HCT116 (cell line): ENCODE measurements around the gene MCC. TPM values are rescaled to one million over a fixed set of nuclear protein-coding genes. Genes with fewer than 3 reads are reported as not detected.

Source experiments
- ATAC-seq: fragments of 200-7000 bp; cut with Tn5 transposase; 2 replicates; pipeline ENCODE4 v1.9.1; 2020; ENCODE audit warnings: mild to moderate bottlenecking, moderate library complexity
- BruUV-seq: library from RNA; stranded (reverse); fragments of 400-500 nt; replicated peaks from 2 replicates; lab custom pipeline; 2021; lab: Mats Ljungman, UMichigan
- CTCF ChIA-PET: fragments of 300-600 bp; sonication (Branson Sonifier 250); formaldehyde crosslinking; loops from one replicate; lab custom pipeline; 2021; ENCODE audit warnings: antibody characterized with exemption; lab: Charles Lee
- POLR2A ChIA-PET: fragments of 300-600, 350-600 bp; sonication (Branson Sonifier 250); formaldehyde crosslinking; loops from one replicate; lab custom pipeline; 2021; ENCODE audit warnings: antibody characterized with exemption; lab: Charles Lee
- RAD21 ChIA-PET, 2 experiments: fragments of 300-600 bp; sonication (Branson Sonifier 250); formaldehyde crosslinking; loops; one replicate each; lab custom pipeline; 2023; ENCODE audit warnings: low total read pairs in 2 of 2; ENCODE audit not compliant: uncharacterized antibody in 2 of 2, unreplicated experiment in 2 of 2, low non-redundant PET in 1 of 2; lab: Charles Lee
- DNase-seq: peaks from one replicate; pipeline ENCODE4 v3.0.0-alpha.2; 2010; ENCODE audit warnings: low read depth, low spot score
- H2AFZ ChIP-seq: fragments of 200-600 bp; shearing (Covaris generic), sonication (generic); 2 replicates; pipeline ENCODE4 v1.6.1; 2017; ENCODE audit warnings: low read depth, mixed run types, mixed read lengths, antibody characterized with exemption, low read length; ENCODE audit not compliant: poor library complexity, severe bottlenecking
- H3K27ac ChIP-seq: 2 replicates; pipeline ENCODE4 v1.5.1; 2012; ENCODE audit warnings: low read depth, low read length
- H3K27me3 ChIP-seq: fragments of 200-600 bp; sonication (generic); 2 replicates; pipeline ENCODE4 v1.6.1; 2016; ENCODE audit warnings: mixed run types, low read length, mixed read lengths; ENCODE audit not compliant: insufficient read depth
- H3K36me3 ChIP-seq, 2 experiments: fragments of 200-500 bp in 1 of 2; fragments of 200-600 bp in 1 of 2; sonication (Bioruptor generic) in 1 of 2; sonication (generic) in 1 of 2; 2 replicates each; pipeline versions ENCODE4 v1.5.1 to v1.6.1; 2014 to 2016; ENCODE audit warnings: low read length in 2 of 2, inconsistent platforms in 1 of 2, mixed read lengths in 1 of 2, mixed run types in 1 of 2; ENCODE audit not compliant: insufficient read depth in 2 of 2, control insufficient read depth in 1 of 2
- H3K4me1 ChIP-seq, 2 experiments: fragments of 200-600 bp in 1 of 2; sonication (generic) in 1 of 2; 2 replicates each; pipeline versions ENCODE4 v1.5.1 to v1.6.1; 2012 to 2017; ENCODE audit warnings: low read length in 2 of 2, inconsistent platforms in 1 of 2, mild to moderate bottlenecking in 1 of 2, mixed read lengths in 1 of 2, mixed run types in 1 of 2, moderate library complexity in 1 of 2; ENCODE audit not compliant: insufficient read depth in 2 of 2, control insufficient read depth in 1 of 2
- H3K4me2 ChIP-seq: fragments of 200-600 bp; sonication (generic); 2 replicates; pipeline ENCODE4 v1.6.1; 2017; ENCODE audit warnings: mixed run types, low read length, mixed read lengths
- H3K4me3 ChIP-seq, 2 experiments: fragments of 200-600 bp in 1 of 2; sonication (generic) in 1 of 2; replicated peaks in 1 of 2; 2 replicates each; pipeline ENCODE4 v1.5.1; 2011 to 2016; ENCODE audit warnings: low read length in 2 of 2, control low read depth in 1 of 2, low read depth in 1 of 2, mild to moderate bottlenecking in 1 of 2, mixed read lengths in 1 of 2, mixed run types in 1 of 2
- H3K79me2 ChIP-seq: fragments of 200-600 bp; sonication (generic); 2 replicates; pipeline ENCODE4 v1.6.1; 2017; ENCODE audit warnings: mild to moderate bottlenecking, mixed run types, low read length, moderate library complexity, mixed read lengths; ENCODE audit not compliant: insufficient read depth
- H3K9ac ChIP-seq: fragments of 200-600 bp; sonication (generic); 2 replicates; pipeline ENCODE4 v1.6.1; 2016; ENCODE audit warnings: low read length, mixed read lengths
- H3K9me2 ChIP-seq: fragments of 200-600 bp; sonication (generic), shearing (Covaris generic); 2 replicates; pipeline ENCODE4 v1.6.1; 2017; ENCODE audit warnings: mixed run types, mild to moderate bottlenecking, moderate library complexity; ENCODE audit not compliant: insufficient read depth
- H3K9me3 ChIP-seq, 2 experiments: fragments of 200-500 bp in 1 of 2; fragments of 200-600 bp in 1 of 2; sonication (Bioruptor generic) in 1 of 2; sonication (generic) in 1 of 2; 2 replicates each; pipeline ENCODE4 v1.6.1; 2014 to 2017; ENCODE audit warnings: low read length in 2 of 2, mixed read lengths in 2 of 2, inconsistent platforms in 1 of 2, low read depth in 1 of 2, mild to moderate bottlenecking in 1 of 2, mixed run types in 1 of 2, moderate library complexity in 1 of 2; ENCODE audit not compliant: control insufficient read depth in 1 of 2, insufficient read depth in 1 of 2
- H4K20me1 ChIP-seq: fragments of 200-600 bp; sonication (generic), shearing (Covaris generic); 2 replicates; pipeline ENCODE4 v1.6.1; 2017; ENCODE audit warnings: mixed run types, mild to moderate bottlenecking, moderate library complexity; ENCODE audit not compliant: insufficient read depth
- ATF3 ChIP-seq: IDR thresholded peaks from 2 replicates; pipeline ENCODE4 v1.6.1; 2012
- CEBPB ChIP-seq: IDR thresholded peaks from 2 replicates; pipeline ENCODE4 v1.6.1; 2012; ENCODE audit warnings: low read depth
- EGR1 ChIP-seq: IDR thresholded peaks from 2 replicates; pipeline ENCODE4 v1.6.1; 2012; ENCODE audit warnings: low read depth
- ELF1 ChIP-seq: IDR thresholded peaks from 2 replicates; pipeline ENCODE4 v1.6.1; 2012; ENCODE audit warnings: low read depth, borderline replicate concordance
- EZH2phosphoT487 ChIP-seq: fragments of 200-600 bp; IDR thresholded peaks from 2 replicates; pipeline ENCODE4 v1.6.1; 2018; ENCODE audit warnings: antibody characterized with exemption, borderline replicate concordance
- FOSL1 ChIP-seq: IDR thresholded peaks from 2 replicates; pipeline ENCODE4 v1.6.1; 2012; ENCODE audit warnings: low read depth
- JUND ChIP-seq: IDR thresholded peaks from 2 replicates; pipeline ENCODE4 v1.6.1; 2012
- MAX ChIP-seq: IDR thresholded peaks from 2 replicates; pipeline ENCODE4 v1.6.1; 2012
- POLR2A ChIP-seq: IDR thresholded peaks from 2 replicates; pipeline ENCODE4 v1.7.0; 2011; ENCODE audit warnings: borderline replicate concordance; ENCODE audit not compliant: insufficient read depth, insufficient read length; ENCODE audit errors: extremely low read depth
- RAD21 ChIP-seq: IDR thresholded peaks from 2 replicates; pipeline ENCODE4 v1.6.1; 2012; ENCODE audit warnings: low read depth, mild to moderate bottlenecking
- SIN3A ChIP-seq: IDR thresholded peaks from 2 replicates; pipeline ENCODE4 v1.6.1; 2012; ENCODE audit warnings: low read depth
- SRF ChIP-seq: IDR thresholded peaks from 2 replicates; pipeline ENCODE4 v1.6.1; 2012; ENCODE audit warnings: low read depth
- TCF7L2 ChIP-seq: IDR thresholded peaks from 2 replicates; pipeline ENCODE4 v1.7.0; 2011; ENCODE audit warnings: borderline replicate concordance, inconsistent platforms; ENCODE audit not compliant: insufficient read depth, insufficient read length; ENCODE audit errors: extremely low read depth
- YY1 ChIP-seq: IDR thresholded peaks from 2 replicates; pipeline ENCODE4 v1.6.1; 2011; ENCODE audit warnings: low read length, low read depth, moderate library complexity, mild to moderate bottlenecking; ENCODE audit not compliant: insufficient replicate concordance; ENCODE audit errors: extremely low read depth
- ZBTB33 ChIP-seq: IDR thresholded peaks from 2 replicates; pipeline ENCODE4 v1.6.1; 2011; ENCODE audit warnings: mild to moderate bottlenecking, low read length, moderate library complexity; ENCODE audit not compliant: insufficient replicate concordance; ENCODE audit errors: extremely low read depth
- ZFX ChIP-seq: fragments of 450-650 bp; IDR thresholded peaks from 2 replicates; pipeline ENCODE4 v1.6.1; 2017
- ZNF274 ChIP-seq: fragments of 200-500 bp; sonication (Bioruptor generic); IDR thresholded peaks from 2 replicates; pipeline ENCODE4 v1.6.1; 2014; ENCODE audit warnings: mild to moderate bottlenecking, low read depth, low read length, inconsistent platforms
- intact Hi-C: fragments of 100-400 bp; cut with micrococcal nuclease; formaldehyde crosslinking; loops from 2 replicates; pipeline ENCODE4 v1.10.0; 2022
- total RNA-seq: library from RNA; stranded (reverse); gene quantifications from one replicate; pipeline ENCODE4 v1.2.1, GENCODE V29; 2021; ENCODE audit not compliant: unreplicated experiment

Gene MCC
- total RNA-seq, 1 experiment from 2014 or later, result 20.1 TPM

GRCh38 chr5:113172231-113172826, 315.9 kb downstream of the MCC start:
- POLR2A ChIA-PET, result no interaction called here
- no peak for ATAC-seq
- no peak for TF ChIP-seq FOSL1
- no peak for TF ChIP-seq JUND
- no peak for TF ChIP-seq ZFX
- no peak for TF ChIP-seq RAD21
- no peak for TF ChIP-seq EZH2phosphoT487
- no peak for TF ChIP-seq ELF1
- no peak for TF ChIP-seq EGR1
- no peak for TF ChIP-seq ZBTB33
- TF ChIP-seq TCF7L2, result no peak
- no peak for TF ChIP-seq ATF3
- no peak for TF ChIP-seq YY1
- TF ChIP-seq POLR2A, result no peak
- no peak for TF ChIP-seq SRF
- no peak for TF ChIP-seq CEBPB
- no peak for TF ChIP-seq ZNF274
- TF ChIP-seq SIN3A, result no peak
- no peak for TF ChIP-seq MAX
- Histone ChIP-seq H3K9me2 (no peaks in the 10 kb centered on the region), H3K4me3 (no peak overlapping the region), H3K4me1 (peaks cover 25 to 43% of the 10 kb centered on the region in 2 experiments), H3K27ac (no peak overlapping the region), H3K36me3 (no peaks in the 10 kb centered on the region), H3K9me3 (no peaks in the 10 kb centered on the region), H4K20me1 (no peaks in the 10 kb centered on the region), H2AFZ (no peak overlapping the region), H3K4me2 (no peak overlapping the region), H3K27me3 (no peaks in the 10 kb centered on the region), H3K9ac (no peak overlapping the region), H3K79me2 (peaks cover 8% of the 10 kb centered on the region; the same call in 1 of the 2 replicates)
- intact Hi-C loops, result no loop called here
- CTCF ChIA-PET, result no interaction called here
- RAD21 ChIA-PET, result no interaction called here
- DNase-seq, result no peak
- BruUV-seq, result no TSS peak
